RWPE1 (cell line): ENCODE data around the gene WDR20.
A peak's percentile ranks its signal among the peaks of the same experiment; 100 is the strongest.

Source experiments
- CTCF ChIA-PET: fragments of 350-600 bp; sonication (Branson Sonifier 250); formaldehyde crosslinking; extraction: SDS; loops from one replicate; lab custom pipeline; 2021; lab: Yijun Ruan, JAX
- POLR2A ChIA-PET: fragments of 400-600 bp; formaldehyde crosslinking; extraction: SDS; loops from one replicate; lab custom pipeline; 2020; ENCODE audit warnings: antibody characterized with exemption; ENCODE audit not compliant: low non-redundant PET; lab: Yijun Ruan, JAX
- DNase-seq: peaks from one replicate; pipeline ENCODE4 v3.0.0; 2012; ENCODE audit warnings: low spot score
- H3K27ac ChIP-seq: fragments of 450-650 bp; 2 replicates; pipeline ENCODE4 v1.5.1; 2017
- TF ChIP-seq, protein P1 (sequence below): fragments of 450-650 bp; conservative IDR thresholded peaks from 2 replicates; pipeline ENCODE4 v1.5.1; 2017; ENCODE audit warnings: low read depth, mild to moderate bottlenecking

Gene WDR20

GRCh38 chr14:102226356-102227125 lies 86.8 kb downstream of the WDR20 start:
- ChIA-PET POLR2A (no interaction called here), CTCF (no interaction called here)
- H3K27ac ChIP-seq: peak overlapping the region; percentile 16; the same call in 1 of the 2 replicates
- no peak for DNase-seq
- TF ChIP-seq, protein P1, sequence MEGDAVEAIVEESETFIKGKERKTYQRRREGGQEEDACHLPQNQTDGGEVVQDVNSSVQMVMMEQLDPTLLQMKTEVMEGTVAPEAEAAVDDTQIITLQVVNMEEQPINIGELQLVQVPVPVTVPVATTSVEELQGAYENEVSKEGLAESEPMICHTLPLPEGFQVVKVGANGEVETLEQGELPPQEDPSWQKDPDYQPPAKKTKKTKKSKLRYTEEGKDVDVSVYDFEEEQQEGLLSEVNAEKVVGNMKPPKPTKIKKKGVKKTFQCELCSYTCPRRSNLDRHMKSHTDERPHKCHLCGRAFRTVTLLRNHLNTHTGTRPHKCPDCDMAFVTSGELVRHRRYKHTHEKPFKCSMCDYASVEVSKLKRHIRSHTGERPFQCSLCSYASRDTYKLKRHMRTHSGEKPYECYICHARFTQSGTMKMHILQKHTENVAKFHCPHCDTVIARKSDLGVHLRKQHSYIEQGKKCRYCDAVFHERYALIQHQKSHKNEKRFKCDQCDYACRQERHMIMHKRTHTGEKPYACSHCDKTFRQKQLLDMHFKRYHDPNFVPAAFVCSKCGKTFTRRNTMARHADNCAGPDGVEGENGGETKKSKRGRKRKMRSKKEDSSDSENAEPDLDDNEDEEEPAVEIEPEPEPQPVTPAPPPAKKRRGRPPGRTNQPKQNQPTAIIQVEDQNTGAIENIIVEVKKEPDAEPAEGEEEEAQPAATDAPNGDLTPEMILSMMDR: no peak

DNA sequence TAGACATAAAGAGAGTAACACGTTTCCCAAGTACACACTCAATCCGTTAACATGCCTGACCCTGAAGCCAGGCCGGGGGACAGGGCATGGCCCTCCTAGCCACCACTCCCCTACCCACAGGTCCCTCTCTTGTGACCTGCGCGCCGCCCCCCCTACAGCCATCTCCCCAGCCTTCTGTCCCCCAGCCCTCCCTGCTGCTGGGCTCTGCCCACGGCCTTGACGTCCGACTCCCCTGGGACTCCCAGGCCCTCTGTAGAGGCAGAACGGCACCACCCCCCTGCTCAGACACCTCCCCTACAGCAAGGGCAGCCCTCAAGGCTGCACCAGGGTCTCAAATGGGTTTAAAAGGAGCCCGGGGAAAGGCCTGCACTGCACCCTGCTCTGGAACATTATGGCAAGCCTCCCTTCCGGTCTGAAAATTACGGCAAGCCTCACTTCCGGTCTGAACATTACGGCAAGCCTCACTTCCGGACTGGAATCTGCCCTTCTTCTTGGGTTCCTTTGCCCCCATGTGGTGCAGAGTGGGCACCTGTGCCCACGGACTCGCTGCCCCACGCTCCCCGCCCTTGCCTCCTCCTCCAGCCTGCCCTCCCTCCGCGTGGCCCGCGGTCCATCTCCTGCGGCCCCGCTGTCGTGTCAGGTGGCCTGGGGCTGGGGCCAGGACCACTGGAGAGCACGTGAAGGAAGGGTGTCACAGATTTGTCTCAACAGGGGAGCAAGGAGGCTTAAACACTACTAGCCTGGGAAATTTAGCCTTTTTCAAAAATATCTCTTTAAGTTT lies 87.7 kb downstream of the WDR20 start:
- POLR2A ChIA-PET: interaction anchor here (0.6 kb wide), 1 partner anchor 151 kb away, joined by 5 read pairs; no protein-coding TSS in a partner anchor

GRCh38 chr14:102229071-102229738 lies 89.5 kb downstream of the WDR20 start:
- H3K27ac ChIP-seq: no peak overlapping the region; the same call in 1 of the 2 replicates
- DNase-seq: no peak
- ChIA-PET CTCF (interaction anchor here (0.6 to 1.4 kb wide), 3 partner anchors 85 to 86 kb away, joined by 3 to 6 read pairs (median 4); no protein-coding TSS in a partner anchor), POLR2A (no interaction called here)
- TF ChIP-seq, protein P1: no peak

More for the DNA sequence above, 87.7 kb downstream of the WDR20 start:
- DNase-seq: no peak
- TF ChIP-seq, protein P1: no peak
- no peak overlapping the region for H3K27ac ChIP-seq
- CTCF ChIA-PET: no interaction called here

GRCh38 chr14:102229739-102230092 lies 90.0 kb downstream of the WDR20 start:
- DNase-seq: no peak
- CTCF ChIA-PET: interaction anchor here (0.8 to 1.4 kb wide), 2 partner anchors 84 to 85 kb away, joined by 3 to 6 read pairs; no protein-coding TSS in a partner anchor
- POLR2A ChIA-PET: interaction anchor here (0.5 kb wide), 1 partner anchor 103 kb away, joined by 3 read pairs; no protein-coding TSS in a partner anchor
- TF ChIP-seq, protein P1: no peak
- H3K27ac ChIP-seq: no peak overlapping the region; the same call in 1 of the 2 replicates

DNA sequence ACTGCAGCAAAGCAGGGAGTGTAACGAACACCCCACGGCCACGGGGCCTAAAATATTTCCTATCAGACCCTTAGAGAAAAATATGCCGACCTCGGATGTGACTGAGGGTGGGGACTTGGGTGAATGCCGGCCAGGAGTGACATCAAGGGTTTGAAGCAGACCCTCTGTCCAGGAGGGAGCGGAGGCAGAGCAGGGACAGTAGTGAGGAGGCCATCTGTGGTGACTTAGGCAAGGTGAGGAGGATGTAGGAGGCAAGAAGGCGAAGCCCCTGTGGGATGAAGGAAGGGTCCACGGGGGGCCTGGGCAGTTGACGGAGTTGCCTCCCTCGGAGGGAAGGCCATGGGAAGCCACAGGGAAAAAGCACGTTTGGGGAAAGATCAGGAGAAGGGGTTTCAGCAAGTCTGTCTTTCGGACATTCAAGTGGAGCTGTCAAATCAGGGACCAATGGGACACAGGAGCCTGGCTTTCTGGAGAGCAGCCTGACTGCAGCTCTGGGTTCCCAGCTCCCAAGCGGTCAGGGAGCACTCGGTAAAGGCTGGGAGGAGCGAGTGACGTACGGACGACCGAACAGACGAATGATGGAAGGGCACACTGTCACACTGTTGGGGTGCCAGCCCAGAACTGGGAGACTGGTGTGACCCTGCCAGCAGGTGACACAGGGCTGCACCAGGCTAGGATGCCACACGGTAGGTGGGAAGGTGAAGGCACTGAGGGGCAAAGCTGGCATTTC lies 90.9 kb downstream of the WDR20 start:
- TF ChIP-seq, protein P1: no peak
- no peak for DNase-seq
- ChIA-PET CTCF (interaction anchor here (0.6 to 1.4 kb wide), 3 partner anchors 83 to 158 kb away, joined by 3 to 6 read pairs (median 6); no protein-coding TSS in a partner anchor), POLR2A (no interaction called here)
- no peak overlapping the region for H3K27ac ChIP-seq
